Superior temporal gyrus (tissue), 1 donor: ENCODE results near the gene AHCTF1.
A peak's percentile ranks its signal among the peaks of the same experiment; 100 is the strongest.

Source experiments
- DNase-seq: peaks from one replicate; pipeline ENCODE4 v3.0.0-alpha.2; 2016; ENCODE audit errors: extremely low spot score

The AHCTF1 gene, protein sequence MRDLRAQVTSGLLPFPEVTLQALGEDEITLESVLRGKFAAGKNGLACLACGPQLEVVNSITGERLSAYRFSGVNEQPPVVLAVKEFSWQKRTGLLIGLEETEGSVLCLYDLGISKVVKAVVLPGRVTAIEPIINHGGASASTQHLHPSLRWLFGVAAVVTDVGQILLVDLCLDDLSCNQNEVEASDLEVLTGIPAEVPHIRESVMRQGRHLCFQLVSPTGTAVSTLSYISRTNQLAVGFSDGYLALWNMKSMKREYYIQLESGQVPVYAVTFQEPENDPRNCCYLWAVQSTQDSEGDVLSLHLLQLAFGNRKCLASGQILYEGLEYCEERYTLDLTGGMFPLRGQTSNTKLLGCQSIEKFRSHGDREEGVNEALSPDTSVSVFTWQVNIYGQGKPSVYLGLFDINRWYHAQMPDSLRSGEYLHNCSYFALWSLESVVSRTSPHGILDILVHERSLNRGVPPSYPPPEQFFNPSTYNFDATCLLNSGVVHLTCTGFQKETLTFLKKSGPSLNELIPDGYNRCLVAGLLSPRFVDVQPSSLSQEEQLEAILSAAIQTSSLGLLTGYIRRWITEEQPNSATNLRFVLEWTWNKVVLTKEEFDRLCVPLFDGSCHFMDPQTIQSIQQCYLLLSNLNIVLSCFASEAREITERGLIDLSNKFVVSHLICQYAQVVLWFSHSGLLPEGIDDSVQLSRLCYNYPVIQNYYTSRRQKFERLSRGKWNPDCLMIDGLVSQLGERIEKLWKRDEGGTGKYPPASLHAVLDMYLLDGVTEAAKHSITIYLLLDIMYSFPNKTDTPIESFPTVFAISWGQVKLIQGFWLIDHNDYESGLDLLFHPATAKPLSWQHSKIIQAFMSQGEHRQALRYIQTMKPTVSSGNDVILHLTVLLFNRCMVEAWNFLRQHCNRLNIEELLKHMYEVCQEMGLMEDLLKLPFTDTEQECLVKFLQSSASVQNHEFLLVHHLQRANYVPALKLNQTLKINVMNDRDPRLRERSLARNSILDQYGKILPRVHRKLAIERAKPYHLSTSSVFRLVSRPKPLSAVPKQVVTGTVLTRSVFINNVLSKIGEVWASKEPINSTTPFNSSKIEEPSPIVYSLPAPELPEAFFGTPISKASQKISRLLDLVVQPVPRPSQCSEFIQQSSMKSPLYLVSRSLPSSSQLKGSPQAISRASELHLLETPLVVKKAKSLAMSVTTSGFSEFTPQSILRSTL (N-terminal part only)

DNA sequence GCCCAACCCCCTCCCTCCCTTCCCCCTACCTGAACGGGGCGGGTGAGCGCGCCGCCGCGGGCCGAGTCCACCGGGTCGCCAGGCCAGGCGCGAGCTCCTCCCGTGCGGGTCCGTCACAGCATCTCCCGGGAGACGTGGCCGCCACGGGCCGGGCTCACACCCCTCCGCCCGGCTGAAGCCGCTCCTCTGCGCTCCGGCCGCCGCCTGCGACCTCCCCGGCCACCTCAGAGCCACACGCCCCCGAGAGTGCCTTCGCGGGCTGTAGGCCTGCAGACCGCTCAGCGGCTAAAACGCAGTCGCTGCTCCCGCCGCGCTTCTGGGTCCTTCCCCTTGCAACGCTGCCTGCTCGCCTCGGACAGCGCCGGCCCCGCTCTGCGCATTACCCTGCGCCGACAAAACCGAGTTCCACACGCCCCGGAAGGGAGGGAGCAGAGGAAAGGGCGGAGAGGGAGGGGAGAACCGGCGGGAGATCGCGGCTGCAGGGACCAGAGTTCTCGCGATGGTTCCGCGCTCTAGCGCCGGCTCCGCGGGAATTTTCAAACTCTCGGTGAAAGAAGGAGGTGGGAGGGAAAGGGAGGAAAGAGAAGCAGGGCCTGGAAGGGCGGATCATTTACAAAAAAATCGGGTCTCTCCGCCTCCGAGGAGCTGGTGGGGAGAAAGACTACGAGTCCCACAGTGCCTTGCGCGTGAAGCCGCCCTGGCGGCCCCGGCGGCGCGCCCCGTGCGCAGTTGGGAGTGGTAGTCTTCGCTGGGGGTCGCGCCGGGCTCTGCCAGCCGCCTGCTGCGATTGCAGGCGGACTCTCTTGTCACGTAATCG is at the start of gene AHCTF1:
AHCTF1 (minus strand) TSS at position 400 of the 817 bp plus-strand sequence. CDS start 13,578 bp downstream, outside the sequence.
- DNase-seq: peak; percentile 98

DNA sequence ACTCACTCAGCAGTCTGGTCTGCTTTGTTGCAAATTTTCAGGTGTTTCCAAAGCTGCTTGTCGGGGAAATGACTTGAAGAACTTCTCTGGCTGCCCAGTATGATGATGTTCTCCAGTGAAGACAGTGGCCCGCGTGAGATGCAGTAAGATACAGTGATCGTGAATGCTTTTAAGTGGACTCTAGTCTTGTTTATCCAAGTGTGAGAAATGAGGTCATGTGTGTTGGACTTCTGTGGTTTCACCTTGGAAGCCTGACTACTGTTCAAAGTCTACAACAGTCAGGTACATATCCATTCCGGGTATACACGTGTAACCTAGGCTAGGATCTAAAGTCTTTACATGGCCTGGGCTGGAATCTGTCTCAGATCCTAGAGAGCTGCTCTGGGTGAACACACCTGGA is 47.0 kb upstream of the AHCTF1 start:
- no peak for DNase-seq

DNA sequence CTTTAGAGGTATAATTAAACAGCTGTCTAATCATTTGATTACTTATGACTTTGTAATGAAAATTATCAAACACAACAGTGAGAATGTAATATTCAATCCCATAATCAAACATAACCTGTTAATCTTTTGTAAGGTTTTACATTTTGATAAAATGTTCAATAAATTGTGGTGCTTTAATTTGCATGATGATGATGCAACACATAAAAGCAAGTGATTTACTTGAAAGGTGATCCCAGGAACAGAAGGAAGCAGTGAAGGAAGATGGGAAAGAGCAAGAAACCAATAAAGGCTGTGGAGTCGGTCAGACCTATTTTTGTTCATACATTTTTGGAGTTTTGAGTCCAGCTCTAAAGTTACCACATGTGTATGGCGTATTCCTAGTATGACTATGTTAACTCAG is 46.5 kb upstream of the AHCTF1 start:
- DNase-seq: no peak

DNA sequence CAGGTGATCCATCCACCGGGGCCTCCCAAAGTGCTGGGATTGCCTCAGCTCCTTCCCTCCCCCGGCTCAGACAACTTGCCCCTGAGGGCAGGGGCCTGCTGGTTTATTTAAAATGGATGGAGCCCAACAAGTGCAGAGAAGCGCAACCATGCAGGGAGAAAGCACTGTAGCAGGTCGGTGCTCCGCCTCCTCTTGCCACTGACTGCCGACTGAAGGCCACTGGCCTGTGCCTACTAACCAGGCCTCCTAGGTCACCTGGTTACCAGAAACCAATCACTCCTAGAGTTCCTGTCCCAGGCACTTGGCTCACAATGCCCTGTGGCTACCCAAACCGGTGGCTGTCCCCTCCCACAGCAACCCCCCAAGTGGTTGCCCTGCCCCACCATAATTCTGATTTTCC is 40.2 kb upstream of the AHCTF1 start:
- no peak for DNase-seq

GRCh38 chr1:246971090-246971721 is 39.5 kb upstream of the AHCTF1 start:
- peak; percentile 69 for DNase-seq

- DNase-seq: no peak
These were observed 37.9 kb upstream of the AHCTF1 start for GRCh38 chr1:246969621-246970020.

DNA sequence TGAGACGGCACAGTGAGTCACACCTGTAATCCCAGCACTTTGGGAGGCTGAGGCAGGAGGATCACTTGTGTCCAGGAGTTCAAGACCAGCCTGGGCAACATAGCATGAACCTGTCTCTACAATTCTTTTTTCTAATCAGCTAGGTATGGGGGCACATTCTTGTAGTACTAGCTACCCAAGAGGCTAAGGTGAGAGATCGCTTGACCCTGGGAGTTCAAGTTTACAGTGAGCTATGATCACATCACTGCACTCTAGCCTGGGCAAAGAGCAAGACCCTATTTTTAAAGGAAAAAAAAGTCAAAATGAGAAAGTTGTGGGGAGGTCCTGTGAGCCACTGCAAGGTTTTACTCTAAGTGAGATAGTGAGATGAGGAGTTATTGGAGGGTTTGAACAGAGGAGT is 34.8 kb upstream of the AHCTF1 start:
- no peak for DNase-seq

- DNase-seq: peak; percentile 66
These were observed 28.4 kb upstream of the AHCTF1 start for GRCh38 chr1:246959944-246960693.

- no peak for DNase-seq
These were observed 22.4 kb upstream of the AHCTF1 start for GRCh38 chr1:246954126-246954525.

GRCh38 chr1:246951413-246951812 is 19.7 kb upstream of the AHCTF1 start:
- DNase-seq: no peak

DNA sequence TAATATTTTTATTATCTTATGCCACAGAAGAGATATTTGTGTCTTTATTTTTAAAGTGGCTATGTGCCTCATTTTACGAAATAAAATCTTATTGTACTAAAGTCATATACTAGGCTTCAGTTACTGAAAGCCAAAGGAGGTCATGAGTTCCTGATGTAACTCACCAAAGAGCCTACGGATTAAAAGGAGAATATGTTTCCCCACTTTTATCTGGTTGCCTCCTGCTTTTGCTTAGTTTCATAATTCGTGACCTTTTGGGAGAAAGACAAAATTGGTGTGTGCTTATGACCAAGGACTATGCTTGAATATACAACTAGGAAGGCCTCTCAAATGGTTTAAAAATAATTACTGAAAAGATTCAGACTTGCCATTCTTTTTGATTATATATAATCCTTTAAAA is 18.2 kb upstream of the AHCTF1 start:
- no peak for DNase-seq

DNA sequence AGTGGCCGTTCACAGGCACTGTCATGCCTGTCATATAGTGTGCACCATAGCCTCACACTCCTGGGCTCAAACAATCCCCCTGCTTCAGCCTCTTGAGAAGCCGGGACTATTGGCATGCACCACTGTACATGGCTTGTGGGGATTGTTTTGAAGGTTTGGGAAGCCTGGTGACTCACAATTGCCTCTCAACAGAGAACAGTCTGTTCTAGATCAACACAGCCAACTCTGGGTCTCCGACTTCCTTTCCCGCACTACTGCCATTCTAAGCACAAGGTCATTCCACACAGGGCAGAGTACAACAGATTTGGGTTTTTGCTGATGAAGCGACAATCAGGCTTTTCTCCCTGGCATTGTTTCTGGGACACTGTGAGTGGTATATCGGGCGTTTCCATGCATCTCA is 15.5 kb upstream of the AHCTF1 start:
- DNase-seq: peak; percentile 71

DNA sequence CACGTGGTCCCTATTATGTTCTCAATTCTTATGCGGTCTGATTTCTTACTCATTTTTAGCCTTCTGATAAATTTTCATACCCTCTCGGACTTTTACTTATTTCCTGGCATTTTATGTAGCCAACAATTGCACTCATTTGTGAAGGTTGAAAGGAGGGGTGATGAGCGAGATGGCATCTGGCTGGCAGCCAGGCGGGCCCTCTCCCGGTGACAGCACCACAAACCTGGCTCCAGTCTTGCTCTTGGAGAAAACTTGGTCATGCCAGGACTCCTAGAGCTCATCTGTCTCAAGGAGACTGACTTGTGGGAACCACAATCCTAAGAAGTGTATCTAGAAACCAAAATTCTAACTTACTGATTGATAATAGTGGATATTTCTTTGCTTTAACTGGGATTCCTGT is 14.6 kb upstream of the AHCTF1 start:
- no peak for DNase-seq

GRCh38 chr1:246934765-246935164 is 3.0 kb upstream of the AHCTF1 start:
- peak; percentile 65 for DNase-seq

- DNase-seq: no peak
These were observed 2.1 kb upstream of the AHCTF1 start for GRCh38 chr1:246933893-246934292.

DNA sequence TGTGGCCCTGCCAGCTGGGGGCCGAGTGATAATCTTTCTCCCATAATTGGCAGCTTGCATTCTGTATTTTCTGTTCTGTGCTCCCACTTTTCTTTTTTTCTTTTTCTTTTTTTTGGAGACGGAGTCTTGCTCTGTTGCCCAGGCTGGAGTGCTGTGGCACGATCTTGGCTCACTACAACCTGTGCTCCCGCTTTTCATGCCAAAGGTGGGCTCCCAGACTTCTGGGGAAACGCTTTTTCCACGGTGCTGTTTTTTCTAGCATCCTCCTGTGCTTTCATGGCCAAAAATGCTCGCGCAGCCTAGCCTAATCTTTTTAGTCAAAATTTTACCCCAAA is 585 bp upstream of the AHCTF1 start:
- no peak for DNase-seq

GRCh38 chr1:246930830-246931548 is 759 bp downstream of the AHCTF1 start:
- peak; percentile 54 for DNase-seq

- no peak for DNase-seq
These were observed 5.6 kb downstream of the AHCTF1 start for GRCh38 chr1:246925997-246926626.

GRCh38 chr1:246923900-246924299 is 7.8 kb downstream of the AHCTF1 start:
- no peak for DNase-seq
